HG03565 (cell line): ENCODE results near the gene SLC38A4.
"Not testable (repeated sequence)": the region's sequence is repeated elsewhere in the genome, so short reads cannot be mapped to it uniquely, and the experiment has no call there.

Experiments
- ATAC-seq: cut with Tn5 transposase; IDR thresholded peaks from one replicate; pipeline ENCODE4 v1.9.1; 2021; ENCODE audit warnings: mild to moderate bottlenecking, moderate library complexity; ENCODE audit not compliant: unreplicated experiment

SLC38A4 gene, protein sequence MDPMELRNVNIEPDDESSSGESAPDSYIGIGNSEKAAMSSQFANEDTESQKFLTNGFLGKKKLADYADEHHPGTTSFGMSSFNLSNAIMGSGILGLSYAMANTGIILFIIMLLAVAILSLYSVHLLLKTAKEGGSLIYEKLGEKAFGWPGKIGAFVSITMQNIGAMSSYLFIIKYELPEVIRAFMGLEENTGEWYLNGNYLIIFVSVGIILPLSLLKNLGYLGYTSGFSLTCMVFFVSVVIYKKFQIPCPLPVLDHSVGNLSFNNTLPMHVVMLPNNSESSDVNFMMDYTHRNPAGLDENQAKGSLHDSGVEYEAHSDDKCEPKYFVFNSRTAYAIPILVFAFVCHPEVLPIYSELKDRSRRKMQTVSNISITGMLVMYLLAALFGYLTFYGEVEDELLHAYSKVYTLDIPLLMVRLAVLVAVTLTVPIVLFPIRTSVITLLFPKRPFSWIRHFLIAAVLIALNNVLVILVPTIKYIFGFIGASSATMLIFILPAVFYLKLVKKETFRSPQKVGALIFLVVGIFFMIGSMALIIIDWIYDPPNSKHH

DNA sequence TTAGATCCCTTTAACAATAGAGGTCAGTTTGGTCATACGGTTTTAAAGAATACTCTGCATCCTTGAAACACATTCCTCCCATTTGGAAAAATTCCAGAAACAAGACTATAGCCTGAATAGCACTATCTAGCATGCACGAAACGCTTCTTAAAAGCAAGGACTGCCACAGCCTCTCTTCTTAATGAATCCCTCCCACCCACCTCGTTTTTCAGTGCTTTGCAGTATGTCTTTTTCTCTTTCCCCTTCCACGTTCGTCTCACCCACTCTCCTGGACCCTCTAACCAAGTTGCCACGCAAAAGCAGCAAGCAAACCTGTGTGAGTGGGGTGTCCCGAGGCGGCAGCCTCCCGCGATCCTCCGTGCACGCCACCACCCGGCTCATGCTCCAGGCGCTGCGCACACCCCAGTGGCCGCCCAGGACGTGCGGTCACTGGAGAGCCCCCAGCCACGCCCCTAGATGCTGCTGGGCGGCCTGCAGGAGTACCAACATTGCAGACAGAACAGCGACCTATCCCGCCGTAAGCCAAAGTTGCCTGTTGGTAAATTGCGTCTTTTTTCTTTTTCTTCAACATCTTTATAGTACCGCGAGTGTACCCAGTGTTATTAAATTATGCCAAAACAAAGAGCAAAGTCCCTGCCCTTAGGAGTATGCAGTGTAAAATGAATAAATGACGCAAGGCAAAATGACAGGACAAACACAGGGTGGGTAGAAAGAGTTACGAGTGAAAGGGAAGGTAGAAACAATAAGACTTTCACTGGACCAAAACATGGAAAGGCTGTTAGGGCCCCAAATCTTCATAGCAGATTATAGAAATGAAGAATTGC lies at the start of gene SLC38A4:
Gene SLC38A4 (minus strand): TSS at position 407 of the 824 bp plus-strand sequence. CDS start 32,926 bp downstream, outside the sequence.
- no peak for ATAC-seq

DNA sequence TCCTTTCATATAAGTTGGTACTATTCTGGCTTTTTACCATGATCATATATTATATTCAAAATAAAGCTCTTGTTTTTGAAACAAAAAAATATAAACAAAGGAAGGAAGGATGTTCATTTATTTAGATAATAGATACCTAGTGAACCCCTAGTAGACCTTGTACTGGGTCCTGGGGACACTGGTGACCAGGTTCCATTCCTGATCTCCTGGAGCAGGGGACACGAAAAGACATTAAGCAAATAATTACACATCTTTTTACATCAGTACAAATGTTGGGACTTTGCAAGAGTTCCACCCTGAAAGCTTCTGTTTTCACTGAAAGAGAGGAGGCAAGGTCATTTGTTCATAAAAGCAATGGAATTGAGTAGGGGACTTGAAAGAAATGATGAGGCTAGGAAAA lies 49.3 kb upstream of the SLC38A4 start:
- no peak for ATAC-seq

DNA sequence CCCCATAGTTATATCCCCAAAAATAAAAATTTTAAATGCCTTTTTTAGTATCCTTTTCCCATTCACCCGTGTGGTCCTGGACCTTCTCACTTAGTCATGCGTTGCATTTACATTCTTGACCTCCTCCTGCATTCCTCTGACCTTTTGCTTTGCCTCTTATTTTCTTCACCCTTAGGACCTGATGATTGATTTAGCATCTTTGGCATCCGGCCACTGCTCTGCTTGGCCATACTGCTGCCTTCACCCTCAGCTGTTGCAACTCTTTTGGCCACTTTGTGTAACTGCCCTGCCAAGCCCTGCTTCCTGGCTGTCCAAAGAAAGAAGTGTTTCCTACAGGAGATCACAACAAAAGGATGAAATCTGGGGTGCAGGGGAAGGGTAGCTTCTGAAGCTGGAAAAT lies 48.8 kb upstream of the SLC38A4 start:
- ATAC-seq, result no peak

DNA sequence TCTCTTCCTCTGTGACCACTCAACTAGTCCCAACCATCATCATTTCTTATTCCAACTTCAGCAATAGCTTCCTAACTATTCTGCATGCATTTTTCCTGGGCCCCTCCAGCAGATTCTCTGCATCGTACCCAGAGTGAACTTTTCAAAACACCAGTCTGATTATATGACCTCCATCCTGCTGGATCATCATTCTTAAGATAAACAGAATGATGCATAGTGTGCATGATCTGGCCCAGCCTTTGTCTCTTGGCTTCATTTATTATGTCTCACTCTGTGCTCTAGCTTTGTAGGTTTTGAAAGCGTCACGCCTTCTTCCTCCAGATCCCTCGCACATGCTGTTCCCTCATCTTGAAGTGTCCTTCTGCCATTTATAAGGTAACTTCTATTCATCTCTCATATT lies 46.3 kb upstream of the SLC38A4 start:
- ATAC-seq, result no peak

DNA sequence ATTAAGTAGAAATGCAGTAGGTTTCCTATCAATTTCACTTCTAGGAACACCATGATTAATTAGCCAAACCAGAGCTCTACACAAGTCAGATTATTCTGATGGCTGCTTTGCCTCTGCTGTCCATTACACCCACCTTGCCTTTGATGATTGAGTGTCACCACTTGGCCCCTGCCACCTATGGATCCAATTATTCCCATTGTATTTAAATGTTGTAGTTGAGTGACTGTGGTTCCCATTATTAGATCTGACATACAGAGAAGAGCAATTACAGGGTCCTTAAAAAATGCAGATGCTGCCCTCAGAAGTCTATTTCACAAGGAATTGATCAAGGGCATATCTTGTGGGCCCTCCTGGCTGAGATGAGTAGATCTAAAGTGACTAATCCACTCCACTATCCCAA lies 39.5 kb upstream of the SLC38A4 start:
- no peak for ATAC-seq

DNA sequence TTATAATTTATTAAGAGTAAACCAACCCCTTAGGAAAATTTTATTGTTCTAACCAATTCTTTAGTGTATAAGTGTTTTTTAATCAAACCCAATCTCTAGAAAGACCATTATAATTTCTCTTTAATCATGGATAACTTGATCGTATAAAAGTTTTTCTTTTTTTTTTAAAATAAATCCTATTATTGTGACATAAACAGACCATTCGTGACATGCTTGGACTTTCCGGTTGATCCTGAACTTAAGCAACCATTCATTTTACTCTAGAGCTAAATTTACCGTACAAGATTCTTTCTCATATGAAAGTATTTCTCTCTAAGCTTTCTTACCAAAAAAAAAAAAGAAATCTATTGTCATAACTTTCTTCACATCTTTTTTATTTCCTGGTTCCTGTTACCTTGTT lies 32.6 kb upstream of the SLC38A4 start:
- no peak for ATAC-seq

DNA sequence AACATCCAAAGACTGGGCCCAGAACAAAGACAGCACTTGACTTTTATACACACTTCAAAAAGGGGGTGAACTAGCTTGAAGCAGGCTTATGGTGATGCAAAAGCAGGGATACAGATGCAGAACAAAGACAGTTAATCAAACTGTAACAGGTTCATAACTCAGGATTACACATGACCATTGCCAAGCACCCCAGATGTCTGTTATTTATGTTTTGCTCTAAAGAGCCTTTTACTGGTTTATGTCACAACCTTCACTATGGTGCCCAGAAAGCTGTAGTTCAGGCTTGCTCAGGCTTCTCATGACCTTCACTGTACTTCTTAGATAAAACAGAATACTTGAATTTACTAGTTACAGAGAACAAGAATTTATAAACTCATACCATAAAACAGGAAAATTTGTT lies 31.7 kb upstream of the SLC38A4 start:
- ATAC-seq, result no peak

DNA sequence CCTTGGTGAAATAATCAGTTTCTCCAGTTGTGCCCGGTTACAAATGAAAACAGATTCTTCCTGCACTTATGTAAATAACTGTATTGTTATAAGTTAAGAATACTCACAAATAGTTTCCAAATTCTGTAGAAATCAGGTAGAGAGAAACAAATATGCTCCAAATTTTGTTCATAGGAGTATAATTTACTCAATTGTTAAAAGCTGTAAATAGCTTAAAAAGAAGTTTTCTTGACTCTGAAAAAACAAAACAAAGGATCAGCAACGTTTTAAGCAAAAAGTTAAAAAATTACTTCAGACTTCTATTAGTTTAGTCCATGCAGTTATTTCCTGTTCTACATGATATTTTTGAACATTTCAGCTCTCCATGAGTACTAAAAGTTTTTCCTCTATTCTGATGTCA lies 30.0 kb upstream of the SLC38A4 start:
- ATAC-seq, result no peak

DNA sequence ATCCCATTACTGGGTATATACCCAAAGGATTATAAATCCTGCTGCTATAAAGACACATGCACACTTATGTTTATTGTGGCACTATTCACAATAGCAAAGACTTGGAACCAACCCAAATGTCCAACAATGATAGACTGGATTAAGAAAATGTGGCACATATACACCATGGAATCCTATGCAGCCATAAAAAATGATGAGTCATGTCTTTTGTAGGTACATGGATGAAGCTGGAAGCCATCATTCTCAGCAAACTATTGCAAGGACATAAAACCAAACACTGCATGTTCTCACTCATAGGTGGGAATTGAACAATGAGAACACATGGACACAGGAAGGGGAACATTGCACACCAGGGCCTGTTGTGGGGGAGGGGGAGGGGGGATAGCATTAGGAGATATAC lies 28.4 kb upstream of the SLC38A4 start:
- not testable (repeated sequence) for ATAC-seq

DNA sequence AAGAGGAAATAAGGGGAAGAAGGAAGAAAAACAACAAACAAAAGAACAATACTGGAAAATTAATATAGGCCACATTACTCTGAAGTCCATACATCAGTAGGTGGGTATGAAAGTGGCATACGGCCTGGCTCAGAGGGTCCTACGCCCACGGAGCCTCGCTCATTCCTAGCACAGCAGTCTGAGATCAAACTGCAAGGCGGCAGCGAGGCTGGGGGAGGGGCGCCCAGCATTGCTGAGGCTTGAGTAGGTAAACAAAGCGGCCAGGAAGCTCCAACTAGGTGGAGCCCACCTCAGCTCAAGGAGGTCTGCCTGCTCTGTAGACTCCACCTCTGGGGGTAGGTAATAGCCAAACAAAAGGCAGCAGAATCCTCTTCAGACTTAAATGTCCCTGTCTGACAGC lies 23.0 kb upstream of the SLC38A4 start:
- ATAC-seq, result not testable (repeated sequence)

DNA sequence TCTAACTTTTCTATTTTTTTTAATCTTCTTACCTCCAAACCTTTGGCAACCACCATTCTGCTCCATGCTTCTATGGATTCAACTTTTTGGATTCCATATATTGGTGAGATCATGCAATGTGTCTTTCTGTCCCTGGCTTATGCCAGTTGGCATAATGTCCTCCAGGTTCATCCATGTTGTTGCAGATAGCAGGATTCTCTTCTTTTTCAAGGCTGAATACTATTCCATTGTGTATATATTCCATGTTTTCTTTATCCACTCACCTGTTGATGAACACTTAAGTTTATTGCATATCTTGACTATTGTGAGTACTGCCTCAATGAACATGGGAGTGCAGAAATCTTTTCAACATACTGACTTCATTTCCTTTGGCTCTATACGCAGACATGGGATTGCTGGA lies 21.2 kb upstream of the SLC38A4 start:
- ATAC-seq, result no peak

DNA sequence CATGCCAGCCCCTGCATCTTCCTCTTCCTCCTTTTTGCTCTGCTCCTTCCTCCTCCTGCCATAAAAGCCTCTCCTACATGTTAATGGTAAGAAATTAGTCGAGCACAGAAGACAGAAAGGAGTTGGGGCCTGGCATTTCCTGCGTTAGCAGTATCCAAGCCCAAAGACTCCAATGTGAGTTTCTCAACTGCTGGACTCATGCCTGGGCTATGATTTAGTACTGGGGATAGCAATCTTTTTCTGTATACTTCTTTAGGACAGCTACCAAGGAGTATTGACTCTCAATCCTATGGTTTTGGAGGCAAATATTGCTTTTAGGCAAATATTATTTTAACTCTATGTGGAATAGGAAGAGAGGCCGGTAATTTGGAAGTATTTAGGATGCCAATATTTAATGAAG lies 18.0 kb upstream of the SLC38A4 start:
- ATAC-seq, result no peak

DNA sequence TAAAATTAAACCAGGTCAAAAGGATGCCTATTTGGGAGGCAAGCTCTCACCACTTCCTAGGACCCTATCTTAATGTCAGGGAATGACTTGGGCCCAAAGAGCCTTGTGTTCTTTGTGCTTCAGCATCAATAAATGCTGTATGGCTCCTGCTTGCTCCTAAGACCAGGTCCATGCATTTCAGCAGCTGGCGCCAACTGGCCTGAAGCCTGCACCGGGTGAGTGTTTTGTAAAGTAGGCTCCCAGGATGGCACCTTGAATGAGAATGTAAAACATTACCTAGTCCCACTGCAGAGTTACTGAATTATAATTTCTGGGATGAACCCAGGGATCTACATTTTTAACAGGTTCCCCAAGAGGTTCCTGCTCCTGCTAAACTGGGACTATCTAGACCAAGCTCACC lies 16.1 kb upstream of the SLC38A4 start:
- no peak for ATAC-seq

DNA sequence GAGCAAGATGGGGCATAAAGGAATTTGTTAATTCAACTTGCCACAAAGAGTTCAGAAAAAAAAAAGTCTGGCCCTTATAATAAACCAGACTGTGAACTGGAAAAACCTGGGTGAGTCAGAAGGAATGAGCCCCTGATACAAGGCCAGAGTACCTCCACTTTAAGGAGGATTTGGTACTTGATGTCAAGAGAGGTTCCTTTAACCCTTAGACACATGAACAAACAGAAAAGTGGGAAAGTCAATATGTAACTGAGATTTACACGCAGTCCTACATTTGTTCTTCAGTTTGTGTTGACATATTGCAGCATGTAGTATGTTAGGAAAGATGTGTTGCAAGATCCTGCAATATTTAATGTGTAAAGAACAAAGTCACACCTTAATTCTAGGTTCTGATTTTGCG lies 14.2 kb upstream of the SLC38A4 start:
- no peak for ATAC-seq

DNA sequence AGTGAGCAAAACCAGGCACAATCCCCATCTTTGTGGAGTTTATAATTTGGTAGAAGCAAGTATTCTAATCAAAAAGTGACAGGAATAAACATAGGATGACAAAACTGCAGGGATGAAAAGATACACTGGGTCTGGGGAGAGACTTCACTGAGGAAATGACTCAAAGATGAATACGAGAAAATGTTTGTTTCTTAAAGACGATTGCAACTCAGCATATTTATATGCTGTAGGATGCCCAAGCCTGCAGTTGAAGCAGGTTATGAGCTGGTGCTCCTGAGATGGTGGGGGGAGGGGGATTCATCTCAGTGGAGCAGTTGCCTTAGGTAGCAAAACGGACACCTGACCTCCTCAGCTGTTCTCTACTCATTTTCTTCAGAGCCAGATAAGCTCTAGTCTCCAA lies 13.4 kb upstream of the SLC38A4 start:
- ATAC-seq, result no peak

DNA sequence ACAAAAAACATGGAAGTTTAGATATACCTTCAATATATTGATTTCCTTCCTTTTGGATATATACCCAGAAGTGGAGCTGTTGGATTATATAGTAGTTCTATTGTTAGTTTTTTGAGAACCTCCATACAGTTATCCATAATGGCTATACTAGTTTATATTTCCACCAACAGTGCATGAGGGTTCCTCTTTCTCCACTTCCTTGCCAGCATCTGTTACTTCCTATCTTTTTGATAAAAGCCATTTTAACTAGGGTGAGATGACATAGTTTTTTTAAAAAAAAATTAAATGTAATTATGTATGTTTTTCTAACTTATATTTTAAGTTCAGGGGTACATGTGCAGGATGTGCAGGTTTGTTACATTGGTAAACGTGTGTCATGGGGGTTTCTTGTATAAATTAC lies 10.0 kb upstream of the SLC38A4 start:
- no peak for ATAC-seq

DNA sequence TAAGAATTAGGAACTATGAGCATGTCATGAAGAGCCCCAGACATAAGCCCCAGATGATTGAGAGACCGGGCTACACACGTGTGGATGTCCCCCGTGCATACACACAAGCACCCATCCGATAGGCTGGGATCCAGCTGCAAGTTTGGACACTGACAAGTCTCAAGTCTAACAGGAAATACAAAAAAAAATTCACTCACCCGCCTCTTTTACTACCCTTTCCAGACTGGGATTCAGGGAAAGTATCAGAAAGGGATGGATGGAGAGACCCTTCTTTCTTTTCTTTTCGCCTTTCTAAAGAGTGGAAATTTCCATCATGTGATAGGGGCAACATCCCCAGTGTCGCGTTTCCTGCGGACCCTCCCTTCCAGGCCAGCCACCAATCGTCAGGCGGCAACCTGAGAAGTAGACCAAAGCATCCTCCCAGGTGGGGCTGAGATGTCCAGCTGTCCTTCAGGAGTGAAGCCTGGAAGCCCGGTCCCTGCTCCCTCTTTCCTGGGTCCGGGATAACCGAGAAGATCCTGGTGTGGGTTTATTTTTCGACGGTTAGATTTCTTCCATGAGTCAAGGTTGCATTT lies 6.4 kb upstream of the SLC38A4 start:
- no peak for ATAC-seq

DNA sequence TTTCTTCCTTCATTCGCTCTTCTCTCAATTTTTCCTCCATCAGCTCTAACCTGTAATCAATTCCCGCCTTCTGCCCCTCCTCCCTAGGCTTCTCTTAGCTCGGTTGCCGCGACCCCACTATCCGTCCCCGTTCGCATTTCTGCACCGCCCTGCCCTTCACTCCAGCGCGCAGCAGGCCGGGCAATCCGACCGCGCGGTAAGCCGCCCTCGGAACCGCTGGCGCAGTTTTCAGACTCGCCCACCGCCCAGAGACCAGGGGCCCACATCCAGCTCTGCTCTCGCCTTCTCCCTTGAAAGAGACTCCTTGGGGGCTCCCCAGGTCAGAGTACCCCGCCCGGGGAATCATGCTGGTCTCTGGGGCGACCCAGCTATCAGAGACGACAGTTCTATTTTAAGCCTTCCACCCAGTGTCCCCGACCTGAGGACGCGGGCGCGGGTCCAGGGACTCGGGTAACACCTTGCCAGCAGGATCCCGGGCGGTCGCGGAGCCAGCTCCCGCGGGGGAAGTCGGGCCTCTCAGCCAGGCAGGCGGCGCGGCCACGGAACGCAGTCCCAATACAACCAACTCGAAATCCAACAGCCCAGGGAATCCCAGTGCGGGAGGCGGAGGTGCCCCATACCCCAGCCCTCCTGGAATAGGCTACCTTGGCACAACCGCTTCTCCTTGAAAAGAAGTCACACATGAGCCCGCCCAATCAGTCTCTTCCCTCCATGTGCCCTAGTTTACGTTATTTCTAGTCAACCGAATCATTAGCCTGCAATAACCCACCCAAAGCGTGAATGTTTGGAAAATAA lies 5.7 kb upstream of the SLC38A4 start:
- no peak for ATAC-seq

DNA sequence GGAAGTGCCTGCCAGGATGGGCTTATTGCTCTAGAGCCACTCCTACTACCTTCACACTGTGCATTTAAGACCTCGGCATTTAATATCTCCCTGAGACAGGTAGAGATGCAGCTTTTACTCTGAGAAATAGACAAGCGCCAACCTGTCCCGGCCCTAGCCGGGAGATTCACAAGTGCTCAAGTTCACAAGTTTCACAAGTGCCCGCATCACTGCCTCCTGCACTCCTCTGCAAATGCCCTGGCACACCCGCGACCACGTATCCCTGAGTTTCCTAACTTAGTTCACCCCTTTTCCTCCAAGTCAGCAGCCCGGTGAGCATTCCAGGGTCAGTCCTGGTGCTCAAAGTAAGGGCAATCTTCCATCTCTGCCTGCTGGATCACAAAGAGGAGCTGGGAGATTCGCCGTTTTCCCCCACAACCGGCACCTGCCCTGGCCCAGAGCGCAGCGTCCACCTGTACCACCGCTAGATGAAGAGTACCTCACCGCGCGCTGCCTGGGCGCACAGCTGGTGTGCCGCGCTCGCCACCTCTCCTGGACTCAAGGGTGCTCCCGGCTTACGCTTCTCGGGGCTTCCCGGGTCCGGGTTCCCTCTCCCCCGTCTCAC lies 5.0 kb upstream of the SLC38A4 start:
- no peak for ATAC-seq

DNA sequence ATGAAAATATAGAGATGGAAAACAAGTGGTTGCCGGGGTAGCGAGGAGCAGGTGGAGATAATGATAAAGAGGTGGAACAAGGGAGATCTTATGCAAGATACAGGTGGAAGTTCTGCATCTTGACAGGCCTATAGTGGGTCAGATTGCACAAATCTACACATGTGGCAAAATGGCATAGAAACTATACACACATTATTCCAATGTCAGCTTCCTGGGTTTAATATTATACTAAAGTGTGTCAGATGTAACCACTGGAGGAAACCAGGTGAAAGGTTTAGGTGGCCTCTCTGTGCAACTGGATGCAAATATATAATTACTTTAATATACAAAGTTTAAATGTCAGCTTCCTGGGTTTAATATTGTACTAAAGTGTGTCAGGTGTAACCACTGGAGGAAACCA lies 1.1 kb downstream of the SLC38A4 start:
- no peak for ATAC-seq
